HFF-Myc (cell line): ENCODE results near the gene ZKSCAN7.
"Not testable (repeated sequence)": the region's sequence is repeated elsewhere in the genome, so short reads cannot be mapped to it uniquely, and the experiment has no call there.

Experiments
- DNase-seq: peaks from one replicate; pipeline ENCODE4 v3.0.0-alpha.2; 2011; ENCODE audit warnings: low read depth; ENCODE audit errors: extremely low read depth
- H3K4me3 ChIP-seq: replicated peaks from 2 replicates; pipeline ENCODE4 v1.5.1; 2011; ENCODE audit warnings: low read depth, mild to moderate bottlenecking, control low read depth, low read length
- TF ChIP-seq, protein P1 (sequence below): IDR thresholded peaks from 2 replicates; pipeline ENCODE4 v1.5.1; 2012; ENCODE audit warnings: mild to moderate bottlenecking, low read depth, low read length, control low read depth; ENCODE audit errors: missing control alignments

ZKSCAN7 gene

DNA sequence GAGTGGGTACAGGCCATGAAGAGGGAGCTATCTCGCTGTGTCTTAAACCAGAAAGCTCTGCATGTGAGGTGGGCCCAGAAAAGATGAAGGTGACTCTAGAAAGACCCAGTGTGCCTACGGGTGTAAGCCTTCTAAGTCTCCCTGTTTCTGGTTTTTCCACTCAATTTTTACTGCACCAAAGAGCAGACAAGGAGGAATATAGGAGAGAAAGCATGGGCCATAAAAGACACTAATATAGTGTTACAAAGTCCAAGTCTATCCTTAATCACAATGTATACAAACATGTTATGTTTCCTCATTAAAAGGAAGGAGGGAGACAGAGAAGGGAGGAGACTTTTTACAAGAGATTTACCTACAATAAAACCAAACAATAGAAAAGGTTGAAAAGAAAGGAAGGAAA is 24.1 kb upstream of the ZKSCAN7 start:
- TF ChIP-seq, protein P1, sequence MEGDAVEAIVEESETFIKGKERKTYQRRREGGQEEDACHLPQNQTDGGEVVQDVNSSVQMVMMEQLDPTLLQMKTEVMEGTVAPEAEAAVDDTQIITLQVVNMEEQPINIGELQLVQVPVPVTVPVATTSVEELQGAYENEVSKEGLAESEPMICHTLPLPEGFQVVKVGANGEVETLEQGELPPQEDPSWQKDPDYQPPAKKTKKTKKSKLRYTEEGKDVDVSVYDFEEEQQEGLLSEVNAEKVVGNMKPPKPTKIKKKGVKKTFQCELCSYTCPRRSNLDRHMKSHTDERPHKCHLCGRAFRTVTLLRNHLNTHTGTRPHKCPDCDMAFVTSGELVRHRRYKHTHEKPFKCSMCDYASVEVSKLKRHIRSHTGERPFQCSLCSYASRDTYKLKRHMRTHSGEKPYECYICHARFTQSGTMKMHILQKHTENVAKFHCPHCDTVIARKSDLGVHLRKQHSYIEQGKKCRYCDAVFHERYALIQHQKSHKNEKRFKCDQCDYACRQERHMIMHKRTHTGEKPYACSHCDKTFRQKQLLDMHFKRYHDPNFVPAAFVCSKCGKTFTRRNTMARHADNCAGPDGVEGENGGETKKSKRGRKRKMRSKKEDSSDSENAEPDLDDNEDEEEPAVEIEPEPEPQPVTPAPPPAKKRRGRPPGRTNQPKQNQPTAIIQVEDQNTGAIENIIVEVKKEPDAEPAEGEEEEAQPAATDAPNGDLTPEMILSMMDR = no peak
- H3K4me3 ChIP-seq = no peak overlapping the region
- DNase-seq = no peak

DNA sequence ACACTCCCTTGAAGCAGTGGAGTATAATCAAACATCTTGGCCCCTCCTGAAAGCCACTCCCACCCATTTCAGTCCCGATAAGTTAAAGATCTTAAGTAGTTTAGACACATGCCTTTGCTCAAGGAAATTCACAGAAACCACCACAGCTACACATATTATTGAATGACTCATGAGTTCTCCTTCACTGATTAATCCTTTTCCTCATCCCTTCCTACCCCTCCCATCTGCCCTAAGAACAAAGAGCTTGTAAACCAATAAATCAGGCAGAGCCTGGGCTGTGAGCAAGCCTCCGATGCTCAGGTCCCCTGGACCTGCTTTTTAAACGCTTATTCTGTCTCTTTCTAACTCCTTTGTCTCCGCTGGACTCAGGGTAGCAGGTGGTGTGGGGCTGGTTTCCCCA is 20.3 kb upstream of the ZKSCAN7 start:
- not testable (repeated sequence) for H3K4me3 ChIP-seq, DNase-seq

DNA sequence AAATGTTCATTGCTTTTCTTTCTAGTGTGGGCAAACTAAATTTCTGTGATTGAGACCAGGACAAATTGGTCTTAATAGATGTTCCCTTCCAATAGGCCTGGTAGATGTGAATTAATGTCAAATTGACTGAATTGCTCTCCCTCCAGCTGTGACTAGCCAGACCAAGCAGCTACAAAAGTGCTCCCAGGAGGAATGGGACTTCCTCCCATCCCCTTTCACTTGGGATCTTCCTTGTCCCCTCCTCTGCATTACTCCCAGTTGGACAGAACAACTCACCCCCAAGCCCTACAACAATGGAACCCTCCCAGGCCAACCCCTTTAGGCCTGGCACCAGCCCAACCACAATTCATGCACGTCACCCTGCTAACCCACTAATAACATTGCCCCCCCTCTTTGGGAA is 19.6 kb upstream of the ZKSCAN7 start:
- no peak for DNase-seq
- TF ChIP-seq, protein P1 = no peak
- no peak overlapping the region for H3K4me3 ChIP-seq

DNA sequence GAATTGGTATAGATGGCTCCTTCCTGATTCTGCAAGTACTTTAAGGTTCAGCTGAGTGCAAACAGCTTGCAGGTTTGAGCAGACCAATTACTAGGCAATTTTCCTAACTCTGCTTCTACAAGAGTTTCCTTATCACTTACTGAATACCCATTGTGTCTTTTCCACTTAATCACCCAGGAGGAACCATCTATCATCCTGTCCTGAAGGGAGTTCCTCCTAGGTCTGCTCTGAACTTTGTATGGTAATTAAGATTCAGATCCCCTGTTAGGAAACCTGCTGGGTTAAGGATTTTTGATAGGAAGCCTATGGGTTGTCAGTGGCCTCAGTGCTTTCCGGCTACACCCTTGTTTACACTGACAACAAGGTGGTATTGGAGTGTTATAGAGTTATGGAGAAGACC is 10.2 kb upstream of the ZKSCAN7 start:
- not testable (repeated sequence) for H3K4me3 ChIP-seq, DNase-seq

DNA sequence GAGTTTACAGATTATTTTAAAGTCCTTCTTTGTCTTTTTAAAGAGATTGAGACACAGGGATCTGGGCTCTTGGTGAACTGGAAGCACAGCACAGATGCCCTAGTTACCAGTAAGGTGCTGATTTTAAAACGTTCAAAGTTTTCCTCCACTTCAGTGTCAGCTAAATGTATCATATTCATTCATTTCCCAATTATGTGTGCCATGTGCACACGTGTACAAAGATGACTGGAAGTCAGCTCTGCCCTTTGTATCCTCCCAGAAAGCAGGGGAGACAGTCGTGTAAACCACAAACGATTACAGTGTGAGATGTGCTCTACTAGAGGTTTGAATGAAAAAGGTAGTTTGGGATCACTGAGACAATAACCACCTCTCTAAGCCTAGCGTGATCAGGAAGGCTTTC is 730 bp downstream of the ZKSCAN7 start:
- H3K4me3 ChIP-seq = peak overlapping the region; percentile 80
- no peak for DNase-seq
- TF ChIP-seq, protein P1 = no peak

DNA sequence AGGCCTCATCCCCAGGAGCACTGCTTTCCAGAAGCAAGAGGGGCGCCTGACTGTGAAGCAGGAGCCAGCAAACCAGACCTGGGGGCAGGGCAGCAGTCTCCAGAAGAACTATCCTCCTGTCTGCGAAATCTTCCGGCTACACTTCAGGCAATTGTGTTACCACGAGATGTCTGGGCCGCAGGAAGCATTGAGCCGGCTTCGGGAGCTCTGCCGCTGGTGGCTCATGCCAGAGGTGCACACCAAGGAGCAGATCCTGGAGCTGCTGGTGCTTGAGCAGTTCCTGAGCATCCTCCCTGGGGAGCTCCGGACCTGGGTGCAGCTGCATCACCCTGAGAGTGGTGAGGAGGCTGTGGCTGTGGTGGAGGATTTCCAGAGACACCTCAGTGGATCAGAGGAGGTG is 2.1 kb downstream of the ZKSCAN7 start:
- TF ChIP-seq, protein P1 = no peak
- DNase-seq = no peak
- H3K4me3 ChIP-seq = no peak overlapping the region

DNA sequence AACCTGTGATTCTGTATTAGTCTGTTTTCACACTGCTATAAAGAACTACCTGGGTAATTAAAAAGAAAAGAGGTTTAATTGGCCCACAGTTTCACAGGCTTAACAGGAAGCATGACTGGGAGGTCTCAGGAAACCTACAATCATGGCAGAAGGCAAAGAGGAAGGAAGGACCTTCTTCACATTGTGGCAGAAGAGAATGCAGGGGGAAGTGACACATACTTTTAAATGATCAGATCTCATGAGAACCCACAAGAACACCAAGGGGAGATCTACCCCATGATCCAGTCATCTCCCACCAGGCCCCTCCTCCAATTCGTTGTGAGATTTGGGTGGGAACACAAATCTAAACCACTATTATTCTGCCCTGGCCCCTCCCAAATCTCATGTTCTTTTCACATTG is 6.1 kb downstream of the ZKSCAN7 start:
- no peak overlapping the region for H3K4me3 ChIP-seq
- TF ChIP-seq, protein P1 = no peak
- no peak for DNase-seq

DNA sequence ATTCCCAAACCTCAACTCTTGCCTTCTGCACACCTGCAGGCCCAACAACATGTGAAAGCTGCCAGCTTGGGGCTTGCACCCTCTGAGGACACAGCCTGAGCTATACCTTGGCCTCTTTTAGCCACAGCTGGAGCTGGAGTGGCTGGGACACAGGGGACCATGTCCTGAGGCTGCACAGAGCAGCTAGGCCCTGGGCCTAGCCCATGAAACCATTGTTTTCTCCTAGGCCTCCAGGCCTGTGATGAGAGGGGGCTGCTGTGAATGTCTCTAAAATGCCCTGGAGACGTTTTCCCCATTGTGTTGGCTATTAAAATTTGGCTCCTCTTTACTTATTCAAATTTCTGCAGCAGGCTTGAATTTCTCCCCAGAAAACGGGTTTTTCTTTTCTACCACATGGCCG is 7.2 kb downstream of the ZKSCAN7 start:
- H3K4me3 ChIP-seq = no peak overlapping the region
- DNase-seq = no peak
- TF ChIP-seq, protein P1 = no peak
